BE2C (cell line): ENCODE measurements around the gene COL16A1.

Experiments used
- DNase-seq: peaks from one replicate; pipeline ENCODE4 v3.0.0-alpha.2; 2020
- H3K27me3 ChIP-seq: fragments of 250-450 bp; sonication (Bioruptor Pico); 2 replicates; pipeline ENCODE4 v1.5.1; 2020; ENCODE audit warnings: mild to moderate bottlenecking
- H3K36me3 ChIP-seq: fragments of 250-450 bp; sonication (Bioruptor Pico); 2 replicates; pipeline ENCODE4 v1.5.1; 2020; ENCODE audit warnings: mild to moderate bottlenecking
- H3K4me1 ChIP-seq: fragments of 250-450 bp; sonication (Bioruptor Pico); 2 replicates; pipeline ENCODE4 v1.5.1; 2020
- H3K4me3 ChIP-seq: 2 replicates; pipeline ENCODE4 v1.5.1; 2011; ENCODE audit warnings: low read depth, low read length
- H3K9me3 ChIP-seq: fragments of 250-450 bp; sonication (Bioruptor Pico); 2 replicates; pipeline ENCODE4 v1.5.1; 2020
- CTCF ChIP-seq: IDR thresholded peaks from 2 replicates; pipeline ENCODE4 v1.5.1; 2012; ENCODE audit warnings: mild to moderate bottlenecking, low read depth, low read length

Gene COL16A1

GRCh38 chr1:31624731-31625514, 78.9 kb downstream of the COL16A1 start:
- peaks cover 27% of the 10 kb centered on the region for H3K4me1 ChIP-seq
- DNase-seq: no peak

GRCh38 chr1:31624309-31624708, 79.5 kb downstream of the COL16A1 start:
- peaks cover 22% of the 10 kb centered on the region for H3K4me1 ChIP-seq
- no peak for DNase-seq
- no peak for TF ChIP-seq CTCF
- H3K4me3 ChIP-seq: no peak overlapping the region
- no peaks in the 10 kb centered on the region for H3K27me3 ChIP-seq
- H3K36me3 ChIP-seq: no peaks in the 10 kb centered on the region; the same call in 1 of the 2 replicates
- no peaks in the 10 kb centered on the region for H3K9me3 ChIP-seq

More at GRCh38 chr1:31624731-31625514, 78.9 kb downstream of the COL16A1 start:
- Histone ChIP-seq H3K9me3 (no peaks in the 10 kb centered on the region), H3K4me3 (no peak overlapping the region), H3K36me3 (no peaks in the 10 kb centered on the region; the same call in 1 of the 2 replicates), H3K27me3 (no peaks in the 10 kb centered on the region)
- no peak for TF ChIP-seq CTCF

- H3K4me3 ChIP-seq: no peak overlapping the region
- no peak for DNase-seq
- H3K27me3 ChIP-seq: no peaks in the 10 kb centered on the region
- peaks cover 13% of the 10 kb centered on the region for H3K4me1 ChIP-seq
- H3K36me3 ChIP-seq: no peaks in the 10 kb centered on the region; the same call in 1 of the 2 replicates
- H3K9me3 ChIP-seq: no peaks in the 10 kb centered on the region
- no peak for TF ChIP-seq CTCF
Measured at GRCh38 chr1:31623365-31623764, 80.5 kb downstream of the COL16A1 start.

- TF ChIP-seq CTCF: no peak
- Histone ChIP-seq H3K36me3 (no peaks in the 10 kb centered on the region), H3K4me1 (peaks cover 5% of the 10 kb centered on the region)
Measured at GRCh38 chr1:31621847-31622730, 81.7 kb downstream of the COL16A1 start.

GRCh38 chr1:31621498-31621820, 82.4 kb downstream of the COL16A1 start:
- no peaks in the 10 kb centered on the region for H3K4me1 ChIP-seq
- H3K4me3 ChIP-seq: no peak overlapping the region
- H3K9me3 ChIP-seq: no peaks in the 10 kb centered on the region
- no peaks in the 10 kb centered on the region for H3K27me3 ChIP-seq
- DNase-seq: no peak
- no peaks in the 10 kb centered on the region for H3K36me3 ChIP-seq
- TF ChIP-seq CTCF: no peak

More at GRCh38 chr1:31621847-31622730, 81.7 kb downstream of the COL16A1 start:
- Histone ChIP-seq H3K27me3 (no peaks in the 10 kb centered on the region), H3K4me3 (no peak overlapping the region), H3K9me3 (no peaks in the 10 kb centered on the region)
- no peak for DNase-seq
